ENCODE measurements around the gene ZNF605. TPM values are rescaled to one million over a fixed set of nuclear protein-coding genes. Genes with fewer than 3 reads are reported as not detected.

ZNF605 gene
- total and polyA plus RNA-seq, 2 donors (not counting 1 experiment from before 2014, with no cell fraction given) = 6.0 to 21.7 TPM

DNA sequence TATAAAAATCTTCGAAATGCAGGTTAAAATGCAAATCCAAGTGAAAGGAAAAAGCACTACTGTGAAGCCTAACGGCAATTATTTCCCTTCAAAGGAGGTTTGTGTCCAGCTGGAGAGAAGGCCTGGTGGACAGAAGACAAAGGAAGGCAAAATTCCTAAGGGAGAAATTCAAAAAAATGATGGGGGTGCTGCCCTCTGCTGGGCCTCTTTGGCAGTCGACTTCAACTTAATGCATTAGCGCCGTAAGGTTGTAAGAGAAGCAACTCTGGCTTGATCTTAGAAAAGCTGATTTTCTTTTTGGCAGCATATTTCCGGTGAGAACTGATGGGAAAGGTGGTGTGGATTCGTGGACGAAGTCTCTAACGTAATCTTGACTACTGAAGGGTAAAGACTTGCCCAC lies 34.4 kb downstream of the ZNF605 start:
- intact Hi-C loops (cut with micrococcal nuclease) = no loop called here
- DNase-seq = no peak

DNA sequence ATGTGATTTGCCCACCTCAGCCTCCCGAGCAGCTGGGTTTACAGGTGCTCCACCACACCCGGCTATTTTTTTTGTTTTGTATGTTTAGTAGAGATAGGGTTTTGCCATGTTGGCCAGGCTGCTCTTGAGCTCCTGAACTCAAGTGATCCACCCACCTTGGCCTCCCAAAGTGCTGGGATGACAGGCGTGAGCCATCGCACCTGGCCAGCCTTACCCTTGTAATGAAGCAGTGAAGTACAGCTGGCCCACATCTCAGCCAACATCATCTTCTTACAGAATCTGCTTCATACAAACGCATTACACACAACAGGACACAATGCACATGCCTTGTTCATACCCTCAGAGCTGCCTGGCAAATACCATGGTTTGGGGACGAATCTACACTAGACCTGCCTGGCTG lies 37.4 kb downstream of the ZNF605 start:
- Histone ChIP-seq H3K4me1 (ENCODE audit: control insufficient read depth in 2 of 2, insufficient read depth in 2 of 2, low read length in 2 of 2) (no peaks in the 10 kb centered on the region), H3K36me3 (replicated peaks in 1 of 2; ENCODE audit: control extremely low read depth in 1 of 2, control insufficient read depth in 1 of 2, extremely low read depth in 1 of 2, insufficient read depth in 2 of 2, low read length in 1 of 2) (no peaks in the 10 kb centered on the region), H3K27ac (ENCODE audit: low read length in 2 of 2) (no peak overlapping the region), H3K9me3 (ENCODE audit: control extremely low read depth in 1 of 3, control insufficient read depth in 2 of 3, insufficient read depth in 1 of 3, low read length in 2 of 3) (peaks cover 3 to 64% (median 62%) of the 10 kb centered on the region in 3 donors), H3K4me2 (replicated peaks; ENCODE audit: low read depth, low read length, poor library complexity, severe bottlenecking) (no peak overlapping the region), H4K20me1 (ENCODE audit: control insufficient read depth, insufficient read depth, low read length, poor library complexity, severe bottlenecking) (no peaks in the 10 kb centered on the region), H3K27me3 (replicated peaks in 1 of 4; ENCODE audit: control extremely low read depth in 1 of 4, control insufficient read depth in 3 of 4, insufficient read depth in 4 of 4, low read length in 3 of 4) (no peaks in the 10 kb centered on the region), H2AFZ (ENCODE audit: insufficient read depth, low read depth, low read length, poor library complexity, severe bottlenecking) (no peak overlapping the region), H3K9ac (ENCODE audit: low read length) (no peak overlapping the region), H3K4me3 (ENCODE audit: control extremely low read depth in 1 of 5, extremely low read depth in 1 of 5, insufficient read depth in 1 of 5, low read depth in 2 of 5, low read length in 4 of 5) (no peak overlapping the region), H3K79me2 (ENCODE audit: control insufficient read depth, insufficient read depth, low read length) (no peaks in the 10 kb centered on the region)
- Mint-ChIP-seq H3K27ac (no peak overlapping the region), H3K4me3 (no peak overlapping the region), H3K4me1 (no peaks in the 10 kb centered on the region), H3K9me3 (ENCODE audit: insufficient read depth) (peaks cover 22% of the 10 kb centered on the region), H3K27me3 (no peaks in the 10 kb centered on the region)
- ATAC-seq (ENCODE audit: low read depth) (no peak), DNase-seq (no peak)
- ChIA-PET CTCF (interaction anchor here (0.7 kb wide), 1 partner anchor 45 kb away, joined by 4 read pairs; no protein-coding TSS in a partner anchor), POLR2A (no interaction called here)
- no peak for TF ChIP-seq EZH2 (IDR thresholded peaks at IDR 0.05; ENCODE audit: borderline replicate concordance, insufficient read depth, low read depth, low read length, poor library complexity, severe bottlenecking)
- TF ChIP-seq, protein P1, sequence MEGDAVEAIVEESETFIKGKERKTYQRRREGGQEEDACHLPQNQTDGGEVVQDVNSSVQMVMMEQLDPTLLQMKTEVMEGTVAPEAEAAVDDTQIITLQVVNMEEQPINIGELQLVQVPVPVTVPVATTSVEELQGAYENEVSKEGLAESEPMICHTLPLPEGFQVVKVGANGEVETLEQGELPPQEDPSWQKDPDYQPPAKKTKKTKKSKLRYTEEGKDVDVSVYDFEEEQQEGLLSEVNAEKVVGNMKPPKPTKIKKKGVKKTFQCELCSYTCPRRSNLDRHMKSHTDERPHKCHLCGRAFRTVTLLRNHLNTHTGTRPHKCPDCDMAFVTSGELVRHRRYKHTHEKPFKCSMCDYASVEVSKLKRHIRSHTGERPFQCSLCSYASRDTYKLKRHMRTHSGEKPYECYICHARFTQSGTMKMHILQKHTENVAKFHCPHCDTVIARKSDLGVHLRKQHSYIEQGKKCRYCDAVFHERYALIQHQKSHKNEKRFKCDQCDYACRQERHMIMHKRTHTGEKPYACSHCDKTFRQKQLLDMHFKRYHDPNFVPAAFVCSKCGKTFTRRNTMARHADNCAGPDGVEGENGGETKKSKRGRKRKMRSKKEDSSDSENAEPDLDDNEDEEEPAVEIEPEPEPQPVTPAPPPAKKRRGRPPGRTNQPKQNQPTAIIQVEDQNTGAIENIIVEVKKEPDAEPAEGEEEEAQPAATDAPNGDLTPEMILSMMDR (IDR thresholded peaks at IDR 0.05) = no peak
- intact Hi-C loops (cut with micrococcal nuclease) = no loop called here
- WGBS (ENCODE audit: insufficient coverage) = 96% methylated on average over 4 of the region's 6 CpGs

More for the DNA sequence above, 34.4 kb downstream of the ZNF605 start:
- Histone ChIP-seq H3K4me2 (replicated peaks; ENCODE audit: low read depth, low read length, poor library complexity, severe bottlenecking) (no peak overlapping the region), H4K20me1 (ENCODE audit: control insufficient read depth, insufficient read depth, low read length, poor library complexity, severe bottlenecking) (no peaks in the 10 kb centered on the region), H3K36me3 (replicated peaks in 1 of 2; ENCODE audit: control extremely low read depth in 1 of 2, control insufficient read depth in 1 of 2, extremely low read depth in 1 of 2, insufficient read depth in 2 of 2, low read length in 1 of 2) (no peaks in the 10 kb centered on the region), H3K9ac (ENCODE audit: low read length) (no peak overlapping the region), H3K27me3 (replicated peaks in 1 of 4; ENCODE audit: control extremely low read depth in 1 of 4, control insufficient read depth in 3 of 4, insufficient read depth in 4 of 4, low read length in 3 of 4) (no peaks in the 10 kb centered on the region), H3K79me2 (ENCODE audit: control insufficient read depth, insufficient read depth, low read length) (no peaks in the 10 kb centered on the region), H3K4me1 (ENCODE audit: control insufficient read depth in 2 of 2, insufficient read depth in 2 of 2, low read length in 2 of 2) (no peaks in the 10 kb centered on the region), H3K27ac (ENCODE audit: low read length in 2 of 2) (no peak overlapping the region), H2AFZ (ENCODE audit: insufficient read depth, low read depth, low read length, poor library complexity, severe bottlenecking) (no peak overlapping the region), H3K4me3 (ENCODE audit: control extremely low read depth in 1 of 5, extremely low read depth in 1 of 5, insufficient read depth in 1 of 5, low read depth in 2 of 5, low read length in 4 of 5) (no peak overlapping the region), H3K9me3 (ENCODE audit: control extremely low read depth in 1 of 3, control insufficient read depth in 2 of 3, insufficient read depth in 1 of 3, low read length in 2 of 3) (peaks cover 14 to 83% (median 67%) of the 10 kb centered on the region in 3 donors)
- no peak for TF ChIP-seq EZH2 (IDR thresholded peaks at IDR 0.05; ENCODE audit: borderline replicate concordance, insufficient read depth, low read depth, low read length, poor library complexity, severe bottlenecking)
- TF ChIP-seq, protein P1 (IDR thresholded peaks at IDR 0.05) = no peak
- Mint-ChIP-seq H3K9me3 (ENCODE audit: insufficient read depth) (peaks cover 18% of the 10 kb centered on the region), H3K27ac (no peak overlapping the region), H3K27me3 (no peaks in the 10 kb centered on the region), H3K4me1 (no peaks in the 10 kb centered on the region), H3K4me3 (no peak overlapping the region)
- no peak for ATAC-seq (ENCODE audit: low read depth)
- WGBS (ENCODE audit: insufficient coverage) = 93% methylated on average over 8 of the region's 9 CpGs
- ChIA-PET CTCF (interaction anchor here (2.0 kb wide), 1 partner anchor 13 kb away, joined by 5 read pairs; no protein-coding TSS in a partner anchor), POLR2A (no interaction called here)

Data from B cell (primary cell).